Neuronal stem cell (in vitro differentiated cells): ENCODE results near the gene PHETA1.
"Not testable (repeated sequence)": the region's sequence is repeated elsewhere in the genome, so short reads cannot be mapped to it uniquely, and the experiment has no call there.

ENCODE experiments used
- DNase-seq: peaks from one replicate; pipeline ENCODE4 v3.0.0-alpha.2; 2013; ENCODE audit warnings: low spot score
- H2AFZ ChIP-seq: one replicate; pipeline ENCODE4 v1.6.1; 2013; ENCODE audit warnings: mild to moderate bottlenecking, low read length, inconsistent platforms
- H2AK5ac ChIP-seq: 2 replicates; pipeline ENCODE4 v1.6.1; 2013; ENCODE audit warnings: low read depth, mild to moderate bottlenecking, inconsistent platforms, low read length, moderate library complexity, mixed read lengths
- H2BK120ac ChIP-seq: 2 replicates; pipeline ENCODE4 v1.6.1; 2013; ENCODE audit warnings: low read depth, mild to moderate bottlenecking, inconsistent platforms, low read length, moderate library complexity, mixed read lengths
- H2BK12ac ChIP-seq: one replicate; pipeline ENCODE4 v1.6.1; 2013; ENCODE audit warnings: low read length, inconsistent platforms
- H2BK15ac ChIP-seq: 2 replicates; pipeline ENCODE4 v1.6.1; 2013; ENCODE audit warnings: mild to moderate bottlenecking, low read length, inconsistent platforms, mixed read lengths
- H2BK5ac ChIP-seq: one replicate; pipeline ENCODE4 v1.6.1; 2013; ENCODE audit warnings: inconsistent platforms, mild to moderate bottlenecking, low read length, moderate library complexity
- H3K14ac ChIP-seq: one replicate; pipeline ENCODE4 v1.6.1; 2013; ENCODE audit warnings: low read length, inconsistent platforms
- H3K18ac ChIP-seq: 2 replicates; pipeline ENCODE4 v1.6.1; 2013; ENCODE audit warnings: low read length, inconsistent platforms
- H3K23ac ChIP-seq: 2 replicates; pipeline ENCODE4 v1.6.1; 2013; ENCODE audit warnings: low read depth, mild to moderate bottlenecking, mixed read lengths, low read length, inconsistent platforms; ENCODE audit not compliant: poor library complexity
- H3K27ac ChIP-seq: replicated peaks from 3 replicates; pipeline ENCODE4 v1.5.1; 2013; ENCODE audit warnings: low read length, inconsistent platforms
- H3K27me3 ChIP-seq, 3 experiments: 2 replicates each; pipeline ENCODE4 v1.6.1; 2013; ENCODE audit warnings: low read length in 3 of 3, mild to moderate bottlenecking in 2 of 3, inconsistent platforms in 1 of 3, low read depth in 1 of 3, mixed read lengths in 1 of 3, moderate library complexity in 1 of 3; ENCODE audit not compliant: control insufficient read depth in 3 of 3, insufficient read depth in 3 of 3
- H3K36me3 ChIP-seq, 2 donors: replicated peaks in 1 of 2; 2 replicates each; pipeline ENCODE4 v1.6.1; 2013; ENCODE audit warnings: low read length in 2 of 2; ENCODE audit not compliant: control insufficient read depth in 2 of 2, insufficient read depth in 2 of 2
- H3K4ac ChIP-seq: 2 replicates; pipeline ENCODE4 v1.6.1; 2013; ENCODE audit warnings: inconsistent platforms, mild to moderate bottlenecking, low read length, moderate library complexity
- H3K4me1 ChIP-seq, 2 donors: 1 replicate in 1 of 2; 2 replicates in 1 of 2; pipeline ENCODE4 v1.6.1; 2013; ENCODE audit warnings: low read length in 2 of 2, low read depth in 1 of 2; ENCODE audit not compliant: control insufficient read depth in 2 of 2, insufficient read depth in 1 of 2
- H3K4me2 ChIP-seq: one replicate; pipeline ENCODE4 v1.6.1; 2013; ENCODE audit warnings: mild to moderate bottlenecking, low read length, inconsistent platforms; ENCODE audit not compliant: insufficient read depth, poor library complexity, severe bottlenecking
- H3K4me3 ChIP-seq, 2 donors: 2 replicates each; pipeline ENCODE4 v1.5.1; 2013; ENCODE audit warnings: low read length in 2 of 2, mild to moderate bottlenecking in 2 of 2, inconsistent platforms in 1 of 2, moderate library complexity in 1 of 2
- H3K79me1 ChIP-seq: one replicate; pipeline ENCODE4 v1.6.1; 2013; ENCODE audit warnings: low read depth, mild to moderate bottlenecking, inconsistent platforms, low read length, moderate library complexity
- H3K9ac ChIP-seq: one replicate; pipeline ENCODE4 v1.6.1; 2013; ENCODE audit warnings: mild to moderate bottlenecking, low read depth, low read length, inconsistent platforms; ENCODE audit not compliant: poor library complexity
- H3K9me3 ChIP-seq, 2 donors: replicated peaks in 1 of 2; 2 replicates each; pipeline versions ENCODE3 to v1.6.1; 2013; ENCODE audit warnings: low read length in 2 of 2, mild to moderate bottlenecking in 2 of 2, inconsistent platforms in 1 of 2, low read depth in 1 of 2, mixed read lengths in 1 of 2, moderate library complexity in 1 of 2; ENCODE audit not compliant: control insufficient read depth in 2 of 2, insufficient read depth in 1 of 2
- H4K8ac ChIP-seq: one replicate; pipeline ENCODE4 v1.6.1; 2013; ENCODE audit warnings: low read depth, mild to moderate bottlenecking, inconsistent platforms, low read length, moderate library complexity
- H4K91ac ChIP-seq: one replicate; pipeline ENCODE4 v1.6.1; 2013; ENCODE audit warnings: low read length, low read depth, mild to moderate bottlenecking, inconsistent platforms; ENCODE audit not compliant: poor library complexity
- WGBS, 2 donors: extraction: QIAGEN DNeasy Blood & Tissue Kit; methylation state at CpG; one replicate each; pipeline ENCODE4 v1.1.7; 2013; ENCODE audit warnings: missing lambda C conversion rate in 2 of 2, mixed read lengths in 1 of 2; ENCODE audit not compliant: insufficient read length in 2 of 2, insufficient replicate concordance in 1 of 2; ENCODE audit errors: extremely low coverage in 2 of 2; 5-methylcytosine and 5-hydroxymethylcytosine counted together

The PHETA1 gene

GRCh38 chr12:111377440-111377839 is 8.5 kb upstream of the PHETA1 start:
- H2BK120ac ChIP-seq, result no peak overlapping the region
- no peak for DNase-seq
- no peak overlapping the region for H3K9ac ChIP-seq
- no peaks in the 10 kb centered on the region for H3K36me3 ChIP-seq
- H3K4me2 ChIP-seq, result no peak overlapping the region
- H3K79me1 ChIP-seq, result no peaks in the 10 kb centered on the region
- H3K27ac ChIP-seq, result no peak overlapping the region
- H3K18ac ChIP-seq, result no peak overlapping the region
- H2BK12ac ChIP-seq, result no peak overlapping the region
- no peak overlapping the region for H3K4ac ChIP-seq
- no peak overlapping the region for H2AFZ ChIP-seq
- H2BK5ac ChIP-seq, result no peak overlapping the region
- H3K4me1 ChIP-seq, result no peaks in the 10 kb centered on the region
- no peak overlapping the region for H2AK5ac ChIP-seq
- H3K23ac ChIP-seq, result no peak overlapping the region
- H3K9me3 ChIP-seq, result no peaks in the 10 kb centered on the region
- WGBS, 2 donors, result no CpG with 5 or more reads among the region's 3 CpGs
- no peak overlapping the region for H2BK15ac ChIP-seq
- H3K27me3 ChIP-seq, result peaks cover 0 to 2% (median 0%) of the 10 kb centered on the region in 3 experiments
- no peak overlapping the region for H3K14ac ChIP-seq
- H4K8ac ChIP-seq, result no peak overlapping the region
- no peak overlapping the region for H3K4me3 ChIP-seq
- no peak overlapping the region for H4K91ac ChIP-seq

DNA sequence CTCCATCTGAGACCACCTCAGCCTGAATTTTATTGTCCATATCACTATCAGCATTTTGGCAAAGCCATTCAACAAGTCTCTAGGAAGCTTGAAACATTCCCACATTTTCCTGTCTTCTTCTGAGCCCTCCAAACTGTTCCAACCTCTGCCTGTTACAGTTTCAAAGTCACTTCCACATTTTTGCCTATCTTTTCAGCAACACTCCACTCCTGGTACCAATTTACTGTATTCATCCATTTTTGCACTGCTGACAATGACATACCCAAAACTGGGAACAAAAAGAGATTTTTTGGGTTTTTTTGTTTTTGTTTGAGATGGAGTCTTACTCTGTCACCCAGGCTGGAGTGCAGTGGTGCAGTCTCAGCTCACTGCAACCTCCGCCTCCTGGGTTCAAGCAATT is 4.3 kb upstream of the PHETA1 start:
- DNase-seq, H3K9ac ChIP-seq, H2BK120ac ChIP-seq, H4K91ac ChIP-seq, H2AFZ ChIP-seq, H2AK5ac ChIP-seq, H4K8ac ChIP-seq, H3K18ac ChIP-seq, H3K23ac ChIP-seq, H3K4me3 ChIP-seq, H3K4ac ChIP-seq, H3K79me1 ChIP-seq, H3K14ac ChIP-seq, H2BK5ac ChIP-seq, H3K4me1 ChIP-seq, H3K9me3 ChIP-seq, H3K4me2 ChIP-seq, H3K27me3 ChIP-seq, H2BK12ac ChIP-seq, H3K36me3 ChIP-seq, H2BK15ac ChIP-seq, H3K27ac ChIP-seq: not testable (repeated sequence)
- WGBS, 2 donors, result no CpG with 5 or more reads among the region's 1 CpG

DNA sequence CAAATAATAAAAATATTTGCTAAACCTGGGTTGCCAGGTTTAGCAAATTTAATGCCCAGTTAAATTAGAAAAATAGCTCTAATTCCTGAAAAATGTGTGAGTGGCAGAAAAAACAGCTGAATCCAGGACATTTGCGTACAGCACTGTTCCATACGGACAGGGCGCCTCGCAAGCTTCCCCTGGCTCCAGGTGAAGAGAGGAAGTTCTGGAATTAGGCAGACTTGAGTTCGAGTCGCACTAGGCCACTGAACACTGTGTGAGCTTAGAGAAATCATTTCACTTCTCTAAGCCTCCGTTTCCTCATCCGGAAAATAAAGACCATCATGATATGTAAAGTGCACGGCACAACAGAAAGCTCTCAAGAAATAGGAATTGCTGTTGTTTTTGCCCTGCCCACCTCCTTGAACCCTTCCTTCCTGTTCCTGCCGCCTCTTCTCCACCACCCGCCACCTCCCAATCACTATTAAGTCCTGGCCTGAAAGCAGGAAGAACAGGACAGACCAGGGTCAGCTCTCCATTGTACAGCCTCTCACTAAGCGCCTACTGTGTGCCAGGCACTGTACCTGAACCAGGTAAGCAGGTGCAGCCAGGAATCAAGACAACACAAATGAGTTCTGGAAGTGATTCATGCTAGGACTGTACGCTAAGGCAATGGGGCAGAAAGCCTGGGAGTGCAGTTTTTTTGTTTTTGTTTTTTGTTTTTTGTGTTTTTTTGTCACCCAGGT is 763 bp upstream of the PHETA1 start:
- H3K36me3 ChIP-seq, result peaks cover 9 to 16% of the 10 kb centered on the region in 2 donors
- H2AFZ ChIP-seq, result peak overlapping the region; percentile 97
- peaks cover 7 to 9% of the 10 kb centered on the region in 2 donors for H3K4me1 ChIP-seq
- H3K18ac ChIP-seq, result no peak overlapping the region
- no CpG with 5 or more reads among the region's 13 CpGs for WGBS, 2 donors
- no peak overlapping the region for H2BK15ac ChIP-seq
- peaks cover 6% of the 10 kb centered on the region for H3K79me1 ChIP-seq
- no peak overlapping the region for H2BK12ac ChIP-seq
- peak overlapping the region; percentile 99 for H3K4me2 ChIP-seq
- no peak overlapping the region for H3K27ac ChIP-seq
- DNase-seq, result no peak
- H3K9ac ChIP-seq, result no peak overlapping the region
- no peak overlapping the region for H2BK5ac ChIP-seq
- H3K23ac ChIP-seq, result no peak overlapping the region
- H4K8ac ChIP-seq, result no peak overlapping the region
- H3K4me3 ChIP-seq, result peak overlapping the region in 1 of 2 donors; percentile 95
- H2BK120ac ChIP-seq, result no peak overlapping the region
- H4K91ac ChIP-seq, result no peak overlapping the region
- H3K9me3 ChIP-seq, result no peaks in the 10 kb centered on the region
- no peak overlapping the region for H3K4ac ChIP-seq
- no peaks in the 10 kb centered on the region for H3K27me3 ChIP-seq
- H2AK5ac ChIP-seq, result no peak overlapping the region
- no peak overlapping the region for H3K14ac ChIP-seq

DNA sequence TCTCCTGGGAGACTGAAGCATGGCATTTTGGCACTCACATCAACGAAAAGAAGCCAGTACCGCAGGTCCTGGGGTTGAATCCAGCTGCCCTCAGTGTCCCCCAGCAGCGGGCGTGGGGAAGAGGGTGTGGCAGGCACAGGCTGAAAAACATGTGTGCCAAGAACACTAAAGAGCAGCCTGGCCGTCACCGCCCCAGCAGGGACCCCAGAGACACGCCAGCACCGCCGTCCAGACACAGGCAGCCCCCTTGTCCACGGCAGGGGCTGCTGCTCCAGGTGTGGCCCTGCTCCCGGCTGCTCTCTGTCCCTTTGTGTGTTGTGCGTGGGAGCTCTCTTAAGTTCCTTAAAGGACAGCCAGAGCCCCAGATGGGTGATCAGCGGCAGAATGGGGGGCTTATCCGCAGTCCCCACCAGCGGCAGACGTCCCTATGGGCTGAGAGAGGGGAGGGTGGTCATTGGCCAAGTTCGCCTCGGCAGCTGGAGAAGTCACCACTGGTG is 556 bp downstream of the PHETA1 start:
- H3K4me2 ChIP-seq, result peak overlapping the region; percentile 99
- peaks cover 9 to 22% of the 10 kb centered on the region in 2 donors for H3K36me3 ChIP-seq
- no peaks in the 10 kb centered on the region for H3K9me3 ChIP-seq
- H3K9ac ChIP-seq, result peak overlapping the region; percentile 98
- no peak overlapping the region for H4K91ac ChIP-seq
- H2AFZ ChIP-seq, result peak overlapping the region; percentile 97
- peak overlapping the region; percentile 95 to 99 for H3K4me3 ChIP-seq
- WGBS, 2 donors, result no CpG with 5 or more reads among the region's 18 CpGs
- H3K23ac ChIP-seq, result peak overlapping the region; percentile 91
- peak overlapping the region; percentile 88 for H2AK5ac ChIP-seq
- peak overlapping the region; percentile 81 for H2BK120ac ChIP-seq
- H3K18ac ChIP-seq, result peak overlapping the region; percentile 98
- H3K27me3 ChIP-seq, result no peaks in the 10 kb centered on the region
- H3K4ac ChIP-seq, result peak overlapping the region; percentile 53
- H2BK15ac ChIP-seq, result peak overlapping the region; percentile 44
- H3K4me1 ChIP-seq, result peaks cover 7 to 9% of the 10 kb centered on the region in 2 donors
- H4K8ac ChIP-seq, result no peak overlapping the region
- H3K79me1 ChIP-seq, result peaks cover 6% of the 10 kb centered on the region
- no peak overlapping the region for H2BK5ac ChIP-seq
- peak; percentile 6 for DNase-seq
- H3K27ac ChIP-seq, result no peak overlapping the region
- H2BK12ac ChIP-seq, result peak overlapping the region; percentile 84
- H3K14ac ChIP-seq, result peak overlapping the region; percentile 99
